Stomach (tissue), 9 donors: ENCODE data around the gene KYNU. TPM values are rescaled to one million over a fixed set of nuclear protein-coding genes. Genes with fewer than 3 reads are reported as not detected.

Experiments used
- DNase-seq, 2 donors: peaks; one replicate each; pipeline versions ENCODE4 v3.0.0 to v3.0.0-alpha.2; 2013 to 2019
- H3K27ac ChIP-seq, 5 donors: fragments of 200-600 bp in 4 of 5; sonication (generic) in 4 of 5; one replicate each; pipeline ENCODE4 v1.5.1; 2013 to 2019; ENCODE audit warnings: mild to moderate bottlenecking in 1 of 5, moderate library complexity in 1 of 5
- H3K27me3 ChIP-seq, 3 donors: fragments of 200-600 bp; sonication (generic); one replicate each; pipeline ENCODE4 v1.5.1; 2017 to 2019; ENCODE audit warnings: mixed run types in 1 of 3
- H3K36me3 ChIP-seq, 4 donors: fragments of 200-600 bp; sonication (generic); 1 replicate in 3 of 4; 2 replicates in 1 of 4; pipeline ENCODE4 v1.5.1; 2016 to 2019
- H3K4me1 ChIP-seq, 4 donors: fragments of 200-600 bp; sonication (generic); one replicate each; pipeline ENCODE4 v1.5.1; 2016 to 2019
- H3K4me3 ChIP-seq, 4 donors: fragments of 200-600 bp; sonication (generic) in 3 of 4; one replicate each; pipeline ENCODE4 v1.5.1; 2016 to 2019; ENCODE audit warnings: mild to moderate bottlenecking in 1 of 4
- H3K9me3 ChIP-seq, 4 donors: fragments of 200-600 bp; sonication (generic); one replicate each; pipeline ENCODE4 v1.5.1; 2016 to 2019
- EP300 ChIP-seq: sonication (generic); formaldehyde crosslinking; IDR thresholded peaks from one replicate; pipeline ENCODE4 v1.6.1; 2017; ENCODE audit warnings: antibody characterized with exemption
- POLR2A ChIP-seq, 4 donors: fragments of 450-650 bp; IDR thresholded peaks; one replicate each; pipeline ENCODE4 v1.6.1; 2016; ENCODE audit warnings: antibody characterized with exemption in 4 of 4, control low read depth in 2 of 4, mild to moderate bottlenecking in 1 of 4, moderate library complexity in 1 of 4
- POLR2AphosphoS5 ChIP-seq, 3 donors: sonication (generic); formaldehyde crosslinking; IDR thresholded peaks; one replicate each; pipeline ENCODE4 v1.6.1; 2016; ENCODE audit warnings: antibody characterized with exemption in 3 of 3
- WGBS, 5 donors: extraction: QIAGEN DNeasy Blood & Tissue Kit in 3 of 5; methylation state at CpG; one replicate each; pipeline versions ENCODE4 v1.1.5 to v1.1.7; 2013 to 2018; 5-methylcytosine and 5-hydroxymethylcytosine counted together
- intact Hi-C: fragments of 100-400 bp; cut with DNase I; formaldehyde crosslinking; loops from one replicate; pipeline ENCODE4 v1.15.1; 2023; ENCODE audit warnings: low total_unique reads
- polyA plus RNA-seq, 3 donors: library from polyadenylated mRNA; stranded (reverse); fragments of 200-250 nt; gene quantifications; one replicate each; pipeline ENCODE4 v1.2.3, GENCODE V29; 2013
- total RNA-seq, 5 donors: library from RNA; depleted of rRNA; stranded (reverse); fragments of >200 nt; gene quantifications; one replicate each; pipeline versions ENCODE4 v1.1.0 to v1.2.3, GENCODE V29; 2014 to 2016
- TF ChIP-seq, protein P1 (sequence below), 7 experiments: fragments of 450-650 bp in 4 of 7; fragments of 200-600 bp in 3 of 7; sonication (generic) in 3 of 7; IDR thresholded peaks; one replicate each; pipeline ENCODE4 v1.5.1; 2016 to 2019; ENCODE audit warnings: antibody characterized with exemption in 7 of 7, control low read depth in 2 of 7, mild to moderate bottlenecking in 1 of 7
- donor health status: healthy with polysubstance abuse.
- donor health status: Bipolar disorder and iron deficiency.
- donor health status: healthy.

Gene KYNU
- total and polyA plus RNA-seq, 8 donors: 2.1 to 39.4 (median 3.9) TPM; not detected in 1

GRCh38 chr2:142983174-142983573 is 105.7 kb downstream of the KYNU start:
- no peak for DNase-seq
- TF ChIP-seq POLR2A (IDR thresholded peaks at IDR 0.05) (no peak), POLR2AphosphoS5 (IDR thresholded peaks at IDR 0.05) (no peak), EP300 (no peak)
- TF ChIP-seq, protein P1, sequence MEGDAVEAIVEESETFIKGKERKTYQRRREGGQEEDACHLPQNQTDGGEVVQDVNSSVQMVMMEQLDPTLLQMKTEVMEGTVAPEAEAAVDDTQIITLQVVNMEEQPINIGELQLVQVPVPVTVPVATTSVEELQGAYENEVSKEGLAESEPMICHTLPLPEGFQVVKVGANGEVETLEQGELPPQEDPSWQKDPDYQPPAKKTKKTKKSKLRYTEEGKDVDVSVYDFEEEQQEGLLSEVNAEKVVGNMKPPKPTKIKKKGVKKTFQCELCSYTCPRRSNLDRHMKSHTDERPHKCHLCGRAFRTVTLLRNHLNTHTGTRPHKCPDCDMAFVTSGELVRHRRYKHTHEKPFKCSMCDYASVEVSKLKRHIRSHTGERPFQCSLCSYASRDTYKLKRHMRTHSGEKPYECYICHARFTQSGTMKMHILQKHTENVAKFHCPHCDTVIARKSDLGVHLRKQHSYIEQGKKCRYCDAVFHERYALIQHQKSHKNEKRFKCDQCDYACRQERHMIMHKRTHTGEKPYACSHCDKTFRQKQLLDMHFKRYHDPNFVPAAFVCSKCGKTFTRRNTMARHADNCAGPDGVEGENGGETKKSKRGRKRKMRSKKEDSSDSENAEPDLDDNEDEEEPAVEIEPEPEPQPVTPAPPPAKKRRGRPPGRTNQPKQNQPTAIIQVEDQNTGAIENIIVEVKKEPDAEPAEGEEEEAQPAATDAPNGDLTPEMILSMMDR (IDR thresholded peaks at IDR 0.05): no peak
- no peaks in the 10 kb centered on the region for H3K27me3 ChIP-seq
- 70 to 100% (median 84%) methylated on average over 1 of the region's 1 CpG for WGBS, 5 donors
- H3K9me3 ChIP-seq: no peaks in the 10 kb centered on the region
- no peak overlapping the region for H3K27ac ChIP-seq
- no peaks in the 10 kb centered on the region for H3K36me3 ChIP-seq
- intact Hi-C loops: no loop called here
- no peak overlapping the region for H3K4me3 ChIP-seq
- H3K4me1 ChIP-seq: no peaks in the 10 kb centered on the region

- Histone ChIP-seq H3K4me1 (no peaks in the 10 kb centered on the region), H3K27me3 (no peaks in the 10 kb centered on the region), H3K27ac (no peak overlapping the region), H3K36me3 (no peaks in the 10 kb centered on the region), H3K9me3 (no peaks in the 10 kb centered on the region), H3K4me3 (no peak overlapping the region)
- WGBS, 5 donors: 89 to 100% (median 91%) methylated on average over 2 of the region's 2 CpGs
- TF ChIP-seq EP300 (no peak), POLR2A (IDR thresholded peaks at IDR 0.05) (no peak), POLR2AphosphoS5 (IDR thresholded peaks at IDR 0.05) (no peak)
- TF ChIP-seq, protein P1 (IDR thresholded peaks at IDR 0.05): no peak
- DNase-seq: no peak
- intact Hi-C loops: no loop called here
Observed at GRCh38 chr2:142984657-142985056, 107.2 kb downstream of the KYNU start.

GRCh38 chr2:142987044-142987443 is 109.6 kb downstream of the KYNU start:
- Histone ChIP-seq H3K36me3 (no peaks in the 10 kb centered on the region), H3K9me3 (no peaks in the 10 kb centered on the region), H3K27ac (no peak overlapping the region), H3K4me1 (no peaks in the 10 kb centered on the region), H3K4me3 (no peak overlapping the region), H3K27me3 (no peaks in the 10 kb centered on the region)
- DNase-seq: no peak
- intact Hi-C loops: no loop called here
- TF ChIP-seq, protein P1 (IDR thresholded peaks at IDR 0.05): no peak
- no peak for TF ChIP-seq POLR2A (IDR thresholded peaks at IDR 0.05)
- no peak for TF ChIP-seq EP300
- no peak for TF ChIP-seq POLR2AphosphoS5 (IDR thresholded peaks at IDR 0.05)
- 74 to 91% (median 83%) methylated on average over 2 of the region's 2 CpGs for WGBS, 5 donors

DNA sequence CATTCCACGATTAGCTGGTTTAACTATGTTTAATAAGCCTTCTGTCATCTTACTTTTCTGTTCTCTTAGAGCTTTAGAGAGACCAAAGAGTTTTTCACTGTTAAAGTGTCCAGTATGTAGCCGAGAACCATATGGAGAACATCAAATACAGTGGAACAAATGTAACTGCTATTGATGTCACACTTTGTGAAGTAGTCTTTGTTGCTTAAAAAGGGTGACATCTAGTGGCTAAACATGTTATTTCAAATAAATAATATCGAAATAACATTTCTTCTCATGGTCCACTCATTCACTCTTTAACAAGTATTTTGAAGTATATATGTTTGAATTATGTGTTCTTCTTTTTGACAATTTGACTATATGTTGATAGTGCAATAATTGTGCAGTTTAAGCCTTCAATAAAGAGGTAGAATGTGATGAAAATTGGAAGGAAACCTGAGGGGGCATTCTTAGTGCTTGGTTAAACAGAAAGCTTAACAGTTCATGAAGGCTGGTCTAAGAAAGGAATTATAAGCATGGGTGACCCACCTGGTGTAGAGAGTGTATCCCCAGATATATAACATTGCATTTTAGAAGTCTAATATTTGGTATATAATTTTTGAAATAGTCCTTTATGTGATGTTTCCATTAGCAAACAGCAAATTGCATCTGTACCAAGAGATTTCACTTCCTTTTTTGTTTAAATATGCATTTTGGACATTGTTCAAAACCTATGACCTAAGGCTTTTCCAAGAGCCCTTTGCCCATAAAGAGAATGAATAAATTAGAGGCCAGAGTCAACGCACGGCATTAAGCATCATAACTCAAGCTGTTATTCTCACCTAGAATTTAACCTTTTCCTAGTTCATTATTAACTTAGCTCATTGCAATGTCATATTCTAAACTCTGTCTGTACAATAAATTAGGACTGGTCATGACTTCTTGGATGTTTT is 112.1 kb downstream of the KYNU start:
- H3K4me1 ChIP-seq: no peaks in the 10 kb centered on the region
- WGBS, 5 donors: 18 to 35% (median 30%) methylated on average over 5 of the region's 5 CpGs
- H3K36me3 ChIP-seq: no peaks in the 10 kb centered on the region
- H3K4me3 ChIP-seq: no peak overlapping the region
- intact Hi-C loops: no loop called here
- TF ChIP-seq POLR2A (IDR thresholded peaks at IDR 0.05) (no peak), EP300 (no peak), POLR2AphosphoS5 (IDR thresholded peaks at IDR 0.05) (no peak)
- TF ChIP-seq, protein P1 (IDR thresholded peaks at IDR 0.05): peak in 3 of 7 experiments; percentile 8 to 58 (median 38)
- H3K9me3 ChIP-seq: no peaks in the 10 kb centered on the region
- H3K27me3 ChIP-seq: no peaks in the 10 kb centered on the region
- DNase-seq: peak in 1 of 2 donors; percentile 76
- no peak overlapping the region for H3K27ac ChIP-seq
